HG03025 (cell line): Measurements from ENCODE around the gene NASP.

Experiments used
- ATAC-seq: cut with Tn5 transposase; IDR thresholded peaks from one replicate; pipeline ENCODE4 v1.9.1; 2021; ENCODE audit warnings: mild to moderate bottlenecking, moderate library complexity; ENCODE audit not compliant: unreplicated experiment, low FRiP score

The NASP gene

DNA sequence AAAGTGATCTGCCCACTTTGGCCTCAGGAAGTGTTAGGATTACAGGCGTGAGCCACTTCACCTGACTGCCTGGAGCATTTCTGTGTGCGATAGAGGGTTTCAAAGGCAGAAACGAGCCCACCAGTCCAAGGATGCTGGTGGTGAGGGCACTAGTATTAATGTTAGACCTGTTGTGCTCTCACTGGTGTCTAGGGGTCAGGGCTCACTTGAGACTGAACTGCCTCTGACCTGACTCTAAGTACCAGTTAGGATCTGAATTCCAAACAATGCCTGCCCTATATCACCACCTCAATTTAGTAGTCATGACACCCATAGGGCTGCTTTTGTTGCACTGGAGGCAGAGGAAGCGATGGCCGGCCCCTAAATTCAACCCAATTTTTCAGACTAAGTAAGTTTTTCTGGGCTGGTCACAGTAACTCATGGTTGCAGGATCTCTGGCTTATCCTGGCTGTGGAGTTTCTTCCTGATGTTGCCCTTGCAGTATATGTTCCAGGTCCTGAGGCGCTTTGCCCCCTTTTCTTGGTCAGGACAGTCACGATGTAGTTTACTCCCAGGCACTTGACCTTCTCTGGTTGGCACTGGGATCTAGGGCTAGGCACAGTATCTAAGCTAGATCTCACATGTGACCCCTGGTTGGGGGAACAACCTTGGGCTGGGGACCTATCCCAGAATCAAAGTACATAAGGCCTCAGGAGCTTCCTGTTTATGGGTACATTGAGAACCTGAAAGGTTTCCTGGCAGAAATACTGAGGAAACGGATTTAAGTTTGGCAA, 35.5 kb downstream of the NASP start:
- no peak for ATAC-seq

DNA sequence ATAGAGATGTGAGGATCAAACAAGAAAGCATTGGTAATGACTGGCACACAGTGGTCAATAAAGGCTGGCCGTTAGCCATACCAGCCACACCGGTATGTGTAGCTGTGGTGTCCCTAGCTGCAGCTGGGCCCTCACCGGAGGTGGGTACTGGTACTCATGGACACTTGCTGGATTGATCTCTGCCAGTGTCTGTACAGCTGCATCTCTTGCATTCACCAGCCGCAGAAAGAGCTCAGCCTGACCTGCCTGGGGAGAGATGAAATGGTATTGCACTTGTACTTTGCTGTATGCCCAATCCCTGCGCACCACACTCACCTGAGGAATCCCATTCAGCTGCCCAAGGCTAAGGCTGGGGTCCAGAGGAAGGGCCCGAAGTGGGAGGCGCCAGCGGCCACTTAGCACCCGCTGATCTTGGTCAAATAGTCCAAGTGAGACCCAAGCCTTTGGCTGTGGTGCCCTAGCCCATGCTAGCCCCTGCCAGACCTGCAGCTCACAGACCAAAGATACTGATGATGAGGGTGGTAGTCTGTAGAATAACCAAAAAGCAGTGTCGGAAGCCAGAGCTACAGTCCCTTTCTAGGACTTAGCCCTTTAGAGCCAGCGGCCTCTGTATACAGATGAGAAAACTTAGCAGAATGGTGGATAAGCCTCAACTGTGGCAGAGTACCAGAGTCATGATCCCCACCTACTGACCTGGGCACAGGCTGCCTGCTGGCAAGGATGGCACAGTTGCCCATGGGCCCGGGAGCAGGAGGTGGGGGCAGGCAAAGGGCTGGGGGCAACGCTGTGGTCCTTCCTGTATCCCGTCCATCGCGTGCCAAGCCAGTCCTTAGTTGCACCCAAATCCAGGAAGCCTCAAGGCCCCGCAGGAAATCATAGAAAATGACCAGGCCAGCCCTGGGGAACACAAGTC, 37.0 kb downstream of the NASP start:
- no peak for ATAC-seq

DNA sequence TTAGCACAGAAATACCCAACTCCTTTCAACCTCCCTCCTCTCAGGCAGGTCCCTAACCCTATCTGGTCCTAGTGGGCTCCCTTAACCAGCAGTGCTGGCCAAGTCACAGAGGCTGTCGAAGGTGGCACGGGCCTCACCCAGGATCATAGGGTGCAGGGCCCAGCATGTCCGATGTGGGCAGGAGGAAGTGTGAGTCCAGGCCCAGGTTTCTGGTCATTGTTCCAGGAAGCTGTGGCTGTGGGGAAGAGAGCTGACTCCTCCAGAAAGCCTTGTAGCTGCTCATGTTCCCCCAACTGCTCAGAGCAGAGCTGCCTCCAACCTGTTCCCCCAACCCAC, 37.6 kb downstream of the NASP start:
- ATAC-seq: no peak

DNA sequence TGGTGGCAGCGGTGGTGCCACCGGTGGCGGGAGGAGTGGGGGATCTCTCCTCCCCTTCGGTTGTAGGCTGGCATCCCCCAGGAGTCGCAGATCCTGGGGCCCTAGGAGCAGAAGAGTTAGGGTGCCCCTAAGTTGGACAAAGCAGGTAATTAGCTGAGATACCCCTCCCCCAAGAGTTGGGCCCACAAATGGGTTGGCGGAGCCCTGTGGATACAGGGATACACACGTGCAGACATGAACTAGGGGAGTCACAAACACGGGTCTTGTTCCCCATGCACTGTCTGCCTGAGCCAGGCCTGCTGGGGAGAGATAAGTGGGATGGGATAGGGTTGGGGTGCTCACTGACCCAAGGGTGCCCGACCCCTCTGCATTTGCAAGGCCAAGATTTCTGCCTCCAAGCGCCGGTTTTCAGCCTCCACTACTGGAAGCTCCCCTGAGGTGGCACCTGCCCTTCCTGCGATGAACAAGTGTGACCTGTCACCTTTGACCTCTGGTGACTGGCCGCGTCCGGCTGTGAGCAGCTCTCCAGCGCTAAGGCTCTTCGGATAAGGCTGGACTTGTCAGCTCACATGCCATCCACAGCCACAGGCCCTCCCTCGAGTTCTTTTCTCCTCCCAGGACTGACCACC, 38.2 kb downstream of the NASP start:
- no peak for ATAC-seq

DNA sequence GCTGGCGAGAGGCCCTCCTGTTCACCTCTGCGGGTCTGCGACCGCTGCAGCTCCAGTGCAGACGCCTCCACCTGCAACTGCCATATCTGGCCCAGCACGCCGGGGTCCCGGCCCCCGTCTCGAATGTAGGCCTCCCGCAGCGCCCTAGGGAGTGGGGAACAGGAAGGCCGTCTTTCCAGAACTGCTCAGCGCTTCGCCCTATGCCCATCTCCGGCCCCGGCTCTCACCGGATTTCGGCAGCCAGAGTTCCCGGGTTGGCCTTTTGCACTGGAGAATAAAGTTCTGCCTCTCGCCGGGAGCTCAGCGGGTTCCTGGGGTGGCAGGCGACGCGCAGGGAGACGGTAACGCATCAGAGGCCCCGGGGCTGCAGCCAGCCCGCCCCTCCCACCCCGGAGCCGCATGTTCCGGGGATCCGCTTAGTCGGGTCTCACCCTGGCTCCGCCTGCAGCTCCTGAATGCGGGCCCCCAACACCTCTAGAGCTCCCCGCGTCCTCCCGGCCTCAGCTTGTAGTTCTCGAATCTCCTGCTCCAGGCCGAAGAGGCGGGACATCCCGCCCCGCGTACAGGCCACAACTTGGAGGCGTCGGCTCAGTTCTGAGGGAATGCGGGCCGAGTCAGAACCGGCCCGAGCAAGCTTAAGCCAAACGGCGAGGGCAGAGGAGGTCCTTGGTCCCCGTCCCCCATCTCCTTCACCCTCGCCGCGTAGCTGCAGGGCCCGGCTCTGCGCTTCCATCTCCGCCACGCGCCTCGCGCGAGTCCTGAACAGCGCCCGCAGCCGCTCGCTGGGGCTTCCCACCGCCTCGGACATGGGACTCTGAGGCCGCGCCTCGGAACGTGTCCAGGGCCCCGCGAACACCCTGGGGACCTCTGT, 38.9 kb downstream of the NASP start:
- no peak for ATAC-seq

DNA sequence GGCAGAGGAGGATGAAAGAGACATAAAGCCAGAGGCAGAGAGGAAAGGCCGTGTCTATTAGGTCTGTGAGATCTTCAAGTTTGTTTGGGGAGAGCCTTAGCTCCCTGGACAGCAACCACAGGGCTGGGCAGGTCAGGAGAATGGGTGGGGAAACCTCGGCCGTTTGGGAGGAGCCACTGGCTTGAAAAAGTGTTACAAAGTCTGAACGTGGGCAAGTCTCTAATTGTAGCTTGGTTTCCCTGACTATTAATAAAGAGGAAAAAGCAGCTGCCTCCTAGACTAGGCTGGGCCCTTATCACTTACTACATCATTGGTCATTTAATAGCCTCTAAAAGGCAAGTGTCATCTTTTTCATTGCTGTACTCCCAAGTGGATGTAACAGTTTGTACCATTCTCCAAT, 40.1 kb downstream of the NASP start, which contains the start of gene CCDC17:
Gene CCDC17, minus strand, starts transcription at position 83 of the 400 bp plus-strand sequence. CDS start 145 bp downstream, outside the sequence.
- no peak for ATAC-seq

DNA sequence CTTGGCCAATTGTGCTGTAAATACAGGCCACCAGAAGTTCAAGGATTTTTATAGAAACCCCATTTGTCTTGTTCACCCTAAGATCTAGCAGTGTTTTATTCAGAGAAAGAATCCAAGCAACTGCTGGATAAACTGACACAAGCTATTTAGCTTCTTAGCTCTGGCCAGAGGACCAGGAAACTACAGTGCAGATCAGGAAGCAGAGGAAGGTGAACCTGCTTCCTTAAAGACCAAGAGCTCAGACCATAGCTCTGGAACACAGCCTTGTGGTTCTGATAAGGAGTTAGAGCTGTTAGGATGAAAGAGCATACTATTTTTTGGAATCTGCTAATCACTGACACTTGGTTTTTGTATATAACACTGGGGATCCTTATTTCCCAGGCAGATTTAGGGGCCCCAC, 45.2 kb downstream of the NASP start:
- ATAC-seq: no peak

DNA sequence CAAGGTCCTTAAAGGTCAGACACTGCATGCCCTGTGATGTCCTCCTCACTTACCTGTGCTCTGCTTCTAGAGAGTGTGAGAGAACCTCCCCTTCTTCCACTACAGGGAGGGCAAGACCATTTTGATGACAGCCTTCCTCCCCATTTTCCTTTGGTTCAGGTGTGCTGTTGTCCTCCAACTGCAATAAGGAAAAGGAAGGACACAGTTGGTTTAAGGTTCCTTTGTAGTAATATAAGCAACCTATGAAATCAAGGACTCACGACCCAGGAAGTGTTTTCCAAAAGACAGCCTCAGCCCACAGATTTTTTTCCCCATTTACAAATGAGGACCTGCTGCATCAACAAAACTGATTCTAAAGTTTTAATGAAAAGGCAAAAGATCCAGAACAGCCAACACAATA, 46.6 kb downstream of the NASP start:
- ATAC-seq: no peak

DNA sequence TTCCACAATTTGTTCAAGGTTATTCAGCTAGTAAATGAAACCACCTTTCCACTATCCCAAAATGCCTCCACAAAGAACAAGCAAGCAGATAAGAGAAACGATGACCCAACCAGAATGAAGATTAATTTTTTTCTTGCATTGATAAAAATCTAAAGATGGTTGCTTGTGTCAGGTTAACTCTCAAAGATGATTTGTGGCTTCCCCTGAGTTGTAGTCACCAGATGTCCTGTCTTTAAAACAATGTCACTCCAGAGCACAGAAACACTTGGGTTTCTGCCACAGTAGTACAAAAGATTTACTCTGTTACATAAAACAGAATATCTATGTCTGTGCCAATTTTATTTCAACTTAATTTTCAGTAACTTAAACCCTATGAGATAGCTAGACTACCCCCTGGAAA, 51.4 kb downstream of the NASP start:
- ATAC-seq: no peak

DNA sequence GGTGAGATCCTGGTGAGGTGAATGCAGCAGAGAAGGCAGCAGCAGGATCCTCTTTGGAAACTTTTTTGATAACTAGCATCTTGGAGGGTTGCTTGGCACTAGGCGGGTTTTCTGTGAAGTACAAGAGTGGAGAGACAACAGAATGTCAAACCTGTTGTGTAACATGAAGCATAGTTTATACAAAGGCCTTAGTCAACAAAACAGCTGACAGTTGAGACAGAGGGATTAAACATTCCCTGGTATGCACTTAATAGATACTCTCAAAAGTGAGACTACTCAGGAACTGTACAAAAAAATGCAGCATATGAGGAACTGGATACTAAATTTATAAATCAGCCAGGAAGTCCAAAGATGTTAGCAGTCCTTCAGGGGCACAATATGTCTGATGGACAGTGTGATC, 56.5 kb downstream of the NASP start:
- ATAC-seq: no peak

DNA sequence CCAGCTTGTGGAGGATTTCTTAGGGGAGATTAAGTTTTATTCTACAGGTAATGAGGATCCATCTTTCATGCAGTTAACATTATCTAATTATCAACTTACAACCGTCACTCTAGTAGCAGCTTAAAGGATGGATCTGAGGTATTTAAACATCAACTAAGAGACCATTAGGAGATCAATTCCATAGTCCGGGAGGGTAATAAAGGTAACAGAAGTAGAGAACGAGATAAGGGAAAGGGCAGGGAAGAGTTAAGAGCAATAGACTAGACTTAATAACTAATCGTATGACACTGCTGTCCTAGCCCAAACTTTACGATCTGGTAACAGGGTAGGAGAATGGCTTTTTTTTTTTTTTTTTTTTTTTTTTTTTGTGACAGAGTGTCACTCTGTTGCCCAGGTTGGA, 59.5 kb downstream of the NASP start:
- ATAC-seq: no peak

DNA sequence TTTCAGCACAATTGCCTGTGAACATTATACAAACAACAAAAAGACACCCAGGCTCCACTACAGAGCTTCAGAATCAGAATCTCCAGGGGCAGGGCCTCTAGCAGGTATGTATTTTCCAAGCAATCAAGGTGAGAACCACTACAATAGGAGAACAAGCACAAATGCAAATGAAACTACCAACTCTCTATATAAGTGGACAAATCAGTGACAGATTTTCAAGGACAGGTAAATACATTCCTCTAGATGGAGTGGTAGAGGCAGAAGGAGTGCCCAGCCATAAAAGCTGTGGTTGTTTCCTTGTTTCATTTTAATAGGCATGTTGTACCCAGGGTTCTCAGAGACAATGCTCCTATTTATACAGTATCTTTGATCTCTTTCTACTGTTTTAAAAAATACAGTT, 60.1 kb downstream of the NASP start:
- ATAC-seq: no peak

DNA sequence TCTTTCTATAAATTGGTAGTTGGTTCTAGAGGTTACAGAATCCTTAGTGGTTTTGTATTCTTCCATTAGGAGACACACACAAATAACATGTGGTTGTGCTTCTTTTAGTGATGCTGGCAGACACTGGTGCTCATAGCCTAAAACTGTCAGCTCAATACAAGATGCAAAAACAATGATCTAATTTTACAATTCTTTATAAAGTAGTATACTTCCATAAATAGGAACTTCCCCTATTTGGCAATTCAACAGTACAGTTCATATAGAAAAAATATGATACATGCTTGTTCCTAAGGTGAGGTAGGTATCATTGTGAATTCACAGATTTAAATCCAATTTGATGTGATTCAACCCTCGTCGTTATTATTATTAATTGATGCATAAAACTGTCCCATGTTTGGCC, 60.8 kb downstream of the NASP start:
- no peak for ATAC-seq

DNA sequence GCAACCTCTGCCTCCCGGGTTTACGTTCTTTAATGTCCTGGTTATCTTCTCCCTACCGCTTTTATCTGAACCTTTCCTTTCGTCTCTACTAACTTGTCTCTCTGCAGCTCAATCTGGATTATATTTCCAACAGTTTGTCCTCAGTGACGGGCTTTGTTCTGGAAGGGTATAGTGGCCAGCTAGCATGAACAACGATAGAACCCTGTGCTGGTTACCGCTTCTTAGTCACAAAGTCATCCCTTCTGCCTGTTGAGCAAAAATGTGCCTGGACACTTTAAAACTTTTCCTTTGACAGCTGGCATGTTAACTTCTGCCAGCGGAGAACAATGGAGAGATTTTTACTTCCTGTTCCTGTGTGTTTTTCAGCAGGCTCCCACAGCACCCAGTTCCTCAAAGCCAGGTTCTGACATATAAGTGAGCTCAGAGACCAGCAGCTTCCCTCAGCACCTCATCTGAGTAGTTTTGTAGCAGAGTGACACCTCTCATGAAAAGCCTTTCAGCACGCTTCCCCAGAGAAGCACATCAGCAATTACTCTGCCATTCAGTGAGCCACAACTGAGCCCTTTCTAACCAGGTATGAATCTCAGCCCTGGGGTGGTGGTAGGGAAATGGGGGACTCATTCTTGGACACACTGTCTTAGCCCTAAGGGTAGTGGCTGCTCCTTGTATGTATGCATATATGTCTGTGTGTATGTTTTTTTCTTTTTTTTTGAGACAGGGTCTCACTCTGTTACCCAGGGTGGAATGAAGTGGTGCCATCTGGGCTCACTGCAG, 63.6 kb downstream of the NASP start:
- ATAC-seq: no peak

DNA sequence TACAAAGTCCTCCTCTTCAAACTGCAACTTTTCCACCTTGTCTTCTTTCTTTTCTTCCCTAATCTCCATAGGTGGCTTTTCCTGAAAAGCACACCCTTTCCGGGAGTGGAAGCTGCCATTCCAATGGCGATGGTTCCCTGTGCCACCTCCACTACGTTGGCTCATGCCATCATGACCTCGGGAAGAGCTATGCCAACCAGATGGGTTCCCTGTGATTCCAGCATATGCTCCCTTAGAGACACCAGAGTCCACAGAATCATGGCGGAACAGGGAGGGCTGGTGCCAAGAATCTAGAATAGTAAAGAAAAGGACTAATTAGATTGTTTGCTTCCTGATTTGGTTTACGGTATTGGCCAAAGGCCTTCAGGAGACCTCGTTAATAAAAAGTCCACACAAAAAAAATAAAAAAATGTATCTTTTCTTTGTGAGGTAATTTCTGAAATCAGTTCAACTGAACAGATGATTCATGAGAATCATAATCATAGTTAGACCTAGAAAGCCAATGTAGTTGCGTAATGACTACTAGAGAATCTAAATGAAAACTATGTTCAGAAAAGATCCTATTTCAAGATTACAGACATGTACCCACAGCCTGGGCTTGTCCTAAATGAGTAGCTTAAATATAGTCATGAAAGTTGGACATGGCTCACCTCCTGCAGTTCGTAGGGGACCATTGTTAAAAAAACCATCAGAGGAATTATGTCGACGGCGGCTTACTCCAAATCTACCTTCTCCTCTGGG, 70.9 kb downstream of the NASP start:
- no peak for ATAC-seq

DNA sequence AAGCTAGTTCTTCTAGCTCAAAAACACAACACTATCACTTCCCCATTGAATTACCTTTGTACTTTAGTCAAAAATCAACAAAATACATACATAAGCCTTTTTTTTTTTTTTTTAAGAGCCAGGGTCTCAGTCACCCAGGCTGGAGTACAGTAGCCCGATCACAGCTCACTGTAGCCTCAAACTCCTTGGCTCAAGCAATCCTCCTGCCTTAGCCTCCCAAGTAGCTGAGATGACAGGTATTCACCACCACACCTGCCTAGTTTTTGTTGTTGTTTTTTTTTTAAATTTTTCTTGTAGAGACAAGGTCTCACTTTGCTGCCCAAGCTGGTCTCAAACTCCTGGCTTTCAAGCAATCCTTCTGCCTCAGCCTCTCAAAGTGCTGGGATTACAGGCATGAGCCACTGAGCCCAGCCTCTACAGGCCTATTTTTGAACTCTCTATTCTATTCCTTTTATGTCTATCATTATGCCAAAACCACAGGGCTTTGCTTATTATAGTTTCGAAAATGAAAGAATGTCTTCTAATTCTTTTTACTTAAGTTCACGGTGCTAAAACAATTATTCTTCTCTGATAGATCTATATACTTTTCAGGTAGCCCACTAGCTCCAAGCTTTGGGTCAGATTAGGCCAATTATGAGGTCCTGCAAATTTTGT, 72.9 kb downstream of the NASP start:
- no peak for ATAC-seq

DNA sequence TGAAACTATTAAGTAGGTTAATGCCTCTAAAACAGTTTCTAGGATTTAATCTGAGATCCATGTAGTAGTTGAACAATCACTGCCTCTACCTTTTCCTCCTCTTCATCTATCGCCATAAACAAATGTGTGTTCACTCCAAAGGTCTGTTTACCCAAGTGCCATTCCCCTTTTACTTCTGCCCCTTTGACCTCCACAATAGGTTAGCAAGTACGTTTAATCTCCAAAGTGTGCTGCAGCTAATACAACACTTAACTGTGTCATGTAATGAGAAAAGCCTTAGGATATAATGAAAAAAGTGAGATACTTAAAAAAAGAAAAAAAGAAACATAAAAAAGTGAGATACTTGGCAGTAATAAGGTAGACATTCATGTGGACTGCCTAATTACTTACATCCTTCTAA, 74.3 kb downstream of the NASP start:
- ATAC-seq: no peak

DNA sequence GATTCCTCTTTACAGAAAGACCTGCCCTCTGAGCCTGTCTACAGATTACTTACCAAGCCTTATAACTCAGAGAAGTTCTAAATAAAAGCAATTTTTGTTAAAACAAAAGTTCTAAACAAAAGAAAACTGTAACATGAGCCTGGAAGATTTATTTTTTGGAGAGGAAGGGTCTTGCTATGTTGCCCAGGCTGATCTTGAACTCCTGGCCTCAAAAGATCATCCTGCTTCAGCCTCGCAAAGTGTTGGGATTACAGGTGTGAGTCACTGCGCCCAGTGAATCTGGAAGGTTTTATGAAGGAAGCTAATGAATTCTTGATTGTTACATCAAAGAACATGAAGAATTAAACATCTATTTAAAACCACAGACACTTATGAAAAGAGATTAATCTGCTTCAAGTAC, 75.4 kb downstream of the NASP start:
- ATAC-seq: no peak

DNA sequence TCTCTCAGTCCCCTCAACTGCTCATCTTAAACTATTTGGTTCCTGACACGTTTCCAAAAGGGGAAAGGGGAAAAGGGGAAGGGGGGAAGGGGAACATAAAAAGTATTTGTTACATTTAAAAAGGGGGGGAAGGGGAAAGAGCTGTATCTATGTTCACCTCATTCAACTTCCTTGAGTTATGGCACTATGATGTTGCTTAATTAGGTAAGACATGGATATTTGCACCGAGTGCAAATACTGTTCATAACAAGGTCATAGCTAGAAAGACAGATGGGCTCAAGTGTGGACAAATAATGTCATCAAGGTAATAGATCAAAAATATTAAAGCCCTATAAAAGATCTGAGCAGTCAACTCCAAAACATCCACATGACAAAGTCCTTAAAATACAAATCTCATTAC, 76.5 kb downstream of the NASP start:
- ATAC-seq: no peak
